ENCODE results near the gene CEL.
"Not testable (repeated sequence)": the region's sequence is repeated elsewhere in the genome, so short reads cannot be mapped to it uniquely, and the experiment has no call there.

Gene CEL

DNA sequence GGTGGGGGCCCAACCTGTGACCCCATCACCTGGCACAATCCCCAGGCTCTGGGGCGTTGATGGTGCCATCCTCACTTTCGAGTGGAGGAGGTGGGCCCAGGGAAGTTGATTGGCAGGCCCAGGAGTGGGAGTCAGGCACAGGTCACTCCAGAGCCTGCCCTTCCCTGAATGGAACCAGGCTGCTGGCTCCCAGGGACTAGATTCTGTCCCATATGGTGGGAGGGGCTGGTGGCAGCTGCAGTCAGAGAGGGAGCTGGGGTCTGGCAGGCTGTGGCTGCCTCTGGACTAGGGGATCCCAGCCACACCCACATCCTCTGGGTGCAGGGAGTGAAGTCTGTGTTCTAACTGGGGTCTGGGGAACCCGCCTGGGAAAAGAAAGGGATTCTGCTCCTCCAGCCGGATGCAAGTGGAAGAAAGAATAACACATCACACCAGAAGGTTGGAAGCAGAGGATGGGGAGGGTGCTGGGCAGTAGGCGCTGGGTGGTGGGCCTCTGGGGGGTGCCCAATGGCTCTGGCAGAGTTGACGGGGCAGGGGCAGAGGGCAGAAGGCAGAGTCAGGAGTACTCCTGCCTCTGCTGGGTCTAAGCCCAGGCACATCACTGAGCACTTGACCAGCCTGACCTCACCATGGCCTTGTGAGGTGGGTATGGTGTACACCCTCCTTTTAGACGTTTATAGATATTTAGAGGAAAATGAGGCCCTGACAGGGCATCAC, 25.8 kb downstream of the CEL start:
- DNase-seq = no peak

GRCh38 chr9:133088146-133088750, 26.5 kb downstream of the CEL start:
- DNase-seq = no peak

DNA sequence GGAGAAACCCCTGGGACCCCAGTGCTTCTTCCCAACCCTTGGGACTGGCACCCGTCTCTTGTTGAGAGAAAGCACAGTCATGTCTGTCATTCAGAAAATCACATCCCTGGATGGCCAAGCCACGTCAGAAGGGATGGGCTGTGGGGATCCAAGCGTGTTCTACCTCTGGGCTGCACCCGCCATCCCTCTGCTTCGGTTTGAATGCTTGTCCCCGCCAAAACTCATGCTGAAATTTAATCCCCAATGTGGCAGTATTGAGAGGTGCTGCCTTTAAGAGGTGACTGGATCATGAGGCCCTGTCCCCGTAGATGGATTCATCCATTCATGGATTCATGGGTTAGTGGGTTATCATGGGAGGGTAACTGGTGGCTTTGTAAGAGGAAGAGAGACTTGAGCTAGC, 27.0 kb downstream of the CEL start:
- no peak for DNase-seq

DNA sequence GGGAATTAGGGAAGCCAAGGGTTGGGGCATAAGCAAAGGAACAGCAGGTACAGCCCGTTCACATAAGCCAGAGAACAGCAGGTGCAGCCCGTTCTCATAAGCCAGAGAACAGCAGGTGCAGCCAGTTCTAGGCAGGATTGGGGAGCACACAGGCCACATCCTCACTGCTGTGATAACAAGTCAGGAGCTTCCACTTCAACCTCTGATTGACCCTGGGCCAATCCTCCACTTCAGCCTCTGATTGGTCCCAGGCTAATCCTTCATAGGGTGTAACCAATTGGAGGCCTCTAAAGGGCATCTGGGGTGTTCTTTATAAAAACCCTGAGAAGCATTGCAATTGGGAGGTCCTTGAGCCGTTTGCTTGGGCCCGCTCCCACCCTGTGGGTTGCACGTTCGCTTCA, 27.5 kb downstream of the CEL start:
- DNase-seq = no peak

DNA sequence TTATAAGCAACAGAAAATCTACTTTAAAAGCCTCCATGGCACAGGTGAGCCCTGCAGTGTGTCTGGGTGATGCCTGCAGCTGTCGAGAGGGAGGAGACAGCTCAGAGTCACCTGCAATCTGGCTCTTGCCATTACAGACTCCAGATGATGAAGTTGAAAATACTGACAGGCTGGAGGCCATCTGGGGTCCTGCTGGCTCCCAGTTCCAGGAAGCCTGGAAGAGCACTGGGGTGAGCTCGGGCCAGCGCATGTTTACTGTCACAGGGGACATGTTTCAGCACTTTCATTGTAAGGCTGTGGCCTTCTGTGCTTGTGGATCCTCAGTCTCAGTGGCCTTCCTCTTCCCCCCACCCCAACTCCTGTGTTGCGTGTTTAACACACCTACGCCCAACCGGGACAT, 28.4 kb downstream of the CEL start:
- no peak for DNase-seq

DNA sequence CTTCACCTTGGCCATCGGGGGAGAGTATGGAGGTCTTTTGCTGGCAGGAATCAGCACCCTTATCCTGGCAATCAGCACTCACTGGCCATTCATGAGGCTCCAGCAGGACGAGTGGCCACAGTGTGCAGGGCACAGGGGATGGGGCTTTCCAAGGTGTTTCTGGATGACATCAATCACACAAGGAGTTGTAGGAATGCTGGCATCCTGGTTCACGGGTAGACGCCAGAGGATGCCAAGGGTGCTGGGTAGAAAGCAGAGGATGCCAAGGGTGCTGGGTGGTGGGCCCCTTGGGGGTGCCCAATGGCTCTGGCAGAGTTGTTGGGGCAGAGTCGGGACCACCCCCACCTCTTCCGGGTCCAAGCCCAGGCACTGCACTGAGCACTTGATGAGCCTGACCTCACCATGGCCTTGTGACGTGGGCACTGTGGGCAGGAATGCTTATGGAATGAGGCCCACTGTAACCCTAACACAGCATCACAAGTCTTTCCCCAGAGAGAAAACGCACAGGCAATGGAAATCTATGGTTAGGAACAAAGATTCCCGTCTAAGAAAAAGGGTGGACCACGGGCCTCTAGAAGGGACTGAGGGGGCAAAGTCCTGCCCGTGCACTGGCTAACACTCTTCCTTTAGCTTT, 29.1 kb downstream of the CEL start:
- no peak for DNase-seq

DNA sequence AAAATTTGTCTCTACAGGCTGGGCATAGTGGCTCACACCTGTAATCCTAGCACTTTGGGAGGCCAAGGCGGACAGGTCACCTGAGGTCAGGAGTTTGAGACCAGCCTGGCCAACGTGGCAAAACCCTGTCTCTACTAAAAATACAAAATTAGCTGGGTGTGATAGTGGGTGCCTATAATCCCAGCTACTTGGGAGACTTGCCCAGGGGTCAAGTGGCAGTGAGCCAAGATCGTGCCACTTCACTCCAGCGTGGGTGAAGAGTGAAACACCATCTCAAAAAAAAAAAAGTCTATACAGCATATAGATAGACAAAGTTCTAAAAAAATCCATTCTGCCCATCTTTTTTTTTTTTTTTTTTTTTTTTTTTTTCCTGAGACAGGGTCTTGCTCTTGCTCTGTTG, 32.6 kb downstream of the CEL start:
- DNase-seq = not testable (repeated sequence)

DNA sequence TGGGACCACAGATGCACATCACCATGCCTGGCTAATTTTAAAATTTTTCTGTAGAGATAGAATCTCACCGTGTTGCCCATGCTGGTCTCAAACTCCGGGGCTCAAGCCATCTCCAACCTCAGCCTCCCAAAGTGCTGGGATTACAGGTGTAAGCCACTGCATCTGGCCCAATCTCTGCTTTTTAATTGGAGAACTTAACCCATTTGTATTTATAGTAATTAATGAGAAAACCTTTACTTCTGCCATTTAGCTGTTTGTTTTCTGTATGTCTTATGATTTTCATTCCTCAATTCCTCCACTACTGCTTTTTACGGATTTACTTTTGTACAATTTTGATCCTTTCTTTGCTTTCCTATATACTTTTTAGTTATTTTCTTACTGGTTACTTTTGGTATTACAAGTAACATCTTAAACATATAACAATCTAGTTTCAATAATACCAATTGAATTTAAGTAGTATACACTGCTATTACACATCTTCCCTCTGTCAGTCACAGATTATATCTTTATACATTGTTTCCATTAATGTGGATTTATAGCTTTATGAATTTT, 33.1 kb downstream of the CEL start:
- no peak for DNase-seq

- no peak for DNase-seq
These were observed 36.4 kb downstream of the CEL start for GRCh38 chr9:133098104-133098754.

DNA sequence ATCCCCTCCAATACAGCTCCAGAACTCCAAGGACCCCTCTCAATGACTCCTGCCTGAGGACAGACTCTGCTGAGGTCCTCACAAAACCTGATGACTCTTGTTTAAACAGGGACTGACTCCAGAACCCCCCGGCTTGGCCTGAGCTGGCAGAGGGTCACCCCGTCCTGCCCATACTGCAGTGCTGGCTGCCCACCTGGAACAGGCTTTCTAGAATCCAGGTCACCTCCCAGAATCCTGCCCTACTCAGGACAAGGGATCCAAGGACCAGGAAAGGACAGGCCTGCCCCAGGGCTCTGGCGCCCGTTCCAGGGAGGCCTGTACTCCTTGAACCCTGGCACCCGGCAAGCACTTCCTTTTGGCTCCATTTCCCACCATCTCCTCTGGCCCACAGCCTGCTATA, 37.1 kb downstream of the CEL start:
- DNase-seq = no peak

- no peak for DNase-seq
These were observed 38.1 kb downstream of the CEL start for GRCh38 chr9:133099726-133100505.

DNA sequence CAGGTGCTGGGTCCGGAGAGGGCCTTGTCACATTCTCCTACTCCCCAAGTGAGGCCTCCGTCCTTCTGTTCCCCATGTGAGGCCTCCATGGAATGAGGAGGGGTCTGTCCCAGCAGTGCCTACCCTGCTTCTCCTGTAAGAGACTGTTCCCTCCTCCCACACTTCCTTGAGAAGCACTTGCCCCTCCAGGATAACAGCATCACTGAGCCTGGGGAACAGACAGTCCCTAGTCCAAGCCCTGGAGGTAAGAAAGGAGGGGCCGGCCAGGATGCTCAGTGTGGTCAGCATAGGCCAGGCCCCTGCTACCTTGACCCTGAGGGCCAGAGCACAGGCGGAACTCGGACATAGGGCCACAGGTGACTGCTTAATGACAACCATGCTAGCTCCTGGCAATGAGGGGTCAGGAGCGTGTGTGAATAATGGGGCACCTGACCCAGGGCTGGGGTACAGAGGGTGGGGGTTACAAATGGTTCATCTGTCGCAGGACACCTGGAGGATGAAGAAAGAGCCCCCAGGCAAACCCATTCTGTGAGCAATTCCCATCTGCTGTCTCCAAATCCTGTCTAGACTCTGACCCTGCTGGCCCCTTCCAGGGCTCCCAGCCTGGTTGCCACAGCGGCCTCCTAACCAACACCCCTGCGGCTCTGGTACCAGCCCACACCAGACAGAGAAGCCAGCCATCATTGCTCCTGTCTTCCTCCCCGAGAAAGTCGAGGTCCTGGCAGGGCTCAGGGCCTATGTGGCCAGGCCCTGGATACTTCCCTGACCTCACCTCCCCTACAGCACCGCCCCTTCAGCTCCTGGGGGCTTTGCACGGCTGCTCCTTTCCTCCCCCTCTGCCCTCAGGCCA, 39.0 kb downstream of the CEL start:
- no peak for DNase-seq

DNA sequence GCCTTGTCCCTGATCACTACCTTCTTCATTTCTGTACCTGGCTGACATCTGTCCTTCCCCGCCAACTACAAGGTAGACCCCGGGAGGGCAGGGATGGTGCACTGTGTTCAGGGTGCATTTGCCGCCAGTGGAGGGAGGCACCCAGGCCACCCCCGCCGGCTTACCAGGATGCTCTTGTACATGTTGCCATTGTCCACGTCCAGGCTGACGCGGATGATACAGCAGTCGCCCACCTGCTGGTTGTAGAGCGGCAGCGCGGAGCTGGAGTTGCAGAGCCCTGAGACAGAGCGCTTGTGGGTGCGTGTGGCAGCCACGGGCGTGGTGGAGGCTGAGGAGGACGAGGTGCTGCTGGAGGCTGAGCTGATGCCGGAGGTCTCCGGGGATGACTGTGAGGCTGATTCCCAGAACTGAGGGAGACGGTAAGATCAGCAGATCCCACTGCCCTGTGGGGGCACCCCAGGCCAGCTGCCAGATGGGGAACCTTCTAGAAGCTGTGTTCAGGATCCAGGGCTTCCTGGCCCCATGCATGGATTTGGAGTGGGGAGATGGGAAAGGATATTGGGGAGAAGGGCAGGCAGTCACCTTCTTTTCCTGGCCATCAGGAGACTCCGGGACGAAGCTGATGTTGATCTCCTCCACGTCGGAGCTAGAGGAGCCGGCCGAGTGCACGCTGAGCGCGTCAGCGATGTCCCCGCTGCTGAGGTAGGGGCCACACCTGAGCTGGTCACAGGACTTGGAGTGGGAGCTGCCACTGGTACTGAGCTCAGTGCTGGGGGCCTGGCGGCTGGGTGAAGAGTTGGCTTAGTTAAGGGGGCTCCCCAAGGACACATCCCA, 39.8 kb downstream of the CEL start:
- DNase-seq = no peak

DNA sequence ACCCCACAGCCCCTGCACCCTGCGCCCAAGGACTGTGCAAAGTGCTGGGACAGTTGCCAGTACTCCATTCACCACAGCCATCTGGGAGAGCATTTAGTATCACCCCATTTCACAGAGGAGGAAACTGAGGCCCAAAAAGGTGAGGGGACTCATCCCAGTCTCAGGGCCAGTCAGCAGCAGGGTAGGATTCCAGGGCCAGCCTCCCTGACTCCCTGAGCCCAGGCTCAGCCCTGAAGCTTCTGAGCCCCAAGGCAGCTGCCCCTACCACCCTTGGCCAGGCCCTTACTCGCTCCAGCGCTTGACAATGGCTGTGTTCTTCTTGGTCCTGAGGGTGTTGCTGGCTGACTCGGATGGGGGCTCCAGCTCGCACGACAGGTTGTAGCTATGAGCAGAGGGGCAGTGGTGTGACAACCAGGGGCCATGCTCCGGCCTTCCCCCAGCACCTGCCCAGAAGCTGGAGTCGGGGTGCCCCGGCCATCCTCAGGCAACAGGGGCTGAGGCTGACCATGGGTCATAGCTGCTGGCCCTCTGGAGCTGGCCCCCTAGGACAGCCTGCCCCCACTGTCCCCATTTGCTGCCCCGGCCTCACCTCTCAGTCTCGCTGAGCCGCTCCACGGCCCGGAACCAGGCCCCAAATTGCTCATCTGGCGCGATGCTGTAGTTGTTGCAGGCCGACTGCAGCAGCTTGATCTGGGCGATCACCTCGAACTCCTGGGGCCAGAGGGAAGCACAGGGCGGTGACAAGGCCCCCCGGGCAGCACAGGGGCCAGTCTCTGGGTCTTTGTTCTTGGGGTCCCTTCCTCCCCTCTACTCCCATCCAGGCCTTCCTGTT, 40.6 kb downstream of the CEL start:
- DNase-seq = no peak

- peak; percentile 53 to 54 for DNase-seq
These were observed 41.6 kb downstream of the CEL start for GRCh38 chr9:133103183-133103986.

DNA sequence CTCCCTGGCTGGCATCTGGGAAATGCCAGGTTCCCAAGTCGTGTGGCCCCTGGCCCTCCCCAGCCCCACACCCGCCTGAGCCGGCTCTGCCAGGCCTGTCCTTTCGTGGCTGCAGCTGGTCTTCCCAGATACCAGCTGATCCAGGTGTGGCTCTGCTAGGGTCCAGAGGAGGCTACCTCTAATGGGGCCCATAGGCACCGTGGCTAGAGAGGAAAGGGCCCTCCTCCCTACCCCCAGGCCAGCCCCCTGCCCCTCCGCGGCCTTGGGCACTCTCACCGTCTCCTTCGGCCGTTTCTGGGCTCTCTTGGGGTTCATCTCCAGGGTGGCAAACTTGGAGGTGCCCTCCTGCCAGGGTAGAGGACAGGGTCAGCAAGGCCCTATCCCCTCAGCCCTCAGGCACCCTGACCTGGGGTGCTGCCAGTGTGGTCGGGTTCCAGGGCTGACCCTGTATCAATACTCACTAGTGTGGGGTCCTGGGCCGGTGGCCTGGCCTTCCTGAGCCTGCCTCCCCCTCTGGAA, 42.3 kb downstream of the CEL start:
- no peak for DNase-seq

DNA sequence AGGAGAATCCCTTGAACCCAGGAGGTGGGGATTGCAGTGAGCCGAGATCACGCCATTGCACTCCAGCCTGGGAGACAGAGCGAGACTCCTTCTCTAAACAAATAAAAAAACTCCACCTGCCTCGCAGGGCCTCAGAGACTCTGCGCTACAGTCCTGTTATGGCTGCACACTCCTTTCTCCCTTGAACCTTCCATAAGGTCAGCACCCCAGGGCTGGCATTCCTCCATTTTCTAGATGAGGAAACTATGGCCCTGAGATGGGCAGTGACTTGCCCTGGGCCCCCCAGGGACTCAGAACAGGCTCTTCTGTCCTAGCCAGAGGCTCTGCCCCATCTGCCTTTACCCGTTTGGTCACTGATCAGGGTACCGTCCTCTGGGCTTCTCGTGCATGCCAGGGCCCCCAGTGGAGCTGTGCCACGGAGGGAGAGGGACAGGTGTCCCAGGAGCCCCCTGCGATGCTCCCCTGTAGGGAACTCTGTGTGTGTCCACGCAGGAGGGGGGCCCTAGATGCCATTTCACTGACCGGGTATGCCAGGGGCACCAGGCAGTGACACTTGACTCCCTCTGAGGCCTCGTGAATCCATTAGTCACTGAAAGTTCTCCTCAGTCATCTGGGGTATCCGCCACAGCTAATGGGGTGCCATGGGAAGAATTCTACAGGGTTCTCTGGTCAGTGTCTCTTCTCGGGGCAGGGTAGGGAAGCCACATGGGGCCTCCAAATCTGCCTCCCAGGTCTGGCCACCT, 43.1 kb downstream of the CEL start:
- DNase-seq = no peak

- DNase-seq = no peak
These were observed 43.6 kb downstream of the CEL start for GRCh38 chr9:133105461-133105770.

All from activated CD4-positive, alpha-beta T cell treated with anti-CD3 and anti-CD28 coated beads, Interleukin-2, amount 50 U/mL, for 48 hours (primary cell).